ENCODE results near the gene TNF. TPM values are rescaled to one million over a fixed set of nuclear protein-coding genes. Genes with fewer than 3 reads are reported as not detected.
A peak's percentile ranks its signal among the peaks of the same experiment; 100 is the strongest.

The TNF gene
- total RNA-seq, 1 donor from 2014 or later: not detected

DNA sequence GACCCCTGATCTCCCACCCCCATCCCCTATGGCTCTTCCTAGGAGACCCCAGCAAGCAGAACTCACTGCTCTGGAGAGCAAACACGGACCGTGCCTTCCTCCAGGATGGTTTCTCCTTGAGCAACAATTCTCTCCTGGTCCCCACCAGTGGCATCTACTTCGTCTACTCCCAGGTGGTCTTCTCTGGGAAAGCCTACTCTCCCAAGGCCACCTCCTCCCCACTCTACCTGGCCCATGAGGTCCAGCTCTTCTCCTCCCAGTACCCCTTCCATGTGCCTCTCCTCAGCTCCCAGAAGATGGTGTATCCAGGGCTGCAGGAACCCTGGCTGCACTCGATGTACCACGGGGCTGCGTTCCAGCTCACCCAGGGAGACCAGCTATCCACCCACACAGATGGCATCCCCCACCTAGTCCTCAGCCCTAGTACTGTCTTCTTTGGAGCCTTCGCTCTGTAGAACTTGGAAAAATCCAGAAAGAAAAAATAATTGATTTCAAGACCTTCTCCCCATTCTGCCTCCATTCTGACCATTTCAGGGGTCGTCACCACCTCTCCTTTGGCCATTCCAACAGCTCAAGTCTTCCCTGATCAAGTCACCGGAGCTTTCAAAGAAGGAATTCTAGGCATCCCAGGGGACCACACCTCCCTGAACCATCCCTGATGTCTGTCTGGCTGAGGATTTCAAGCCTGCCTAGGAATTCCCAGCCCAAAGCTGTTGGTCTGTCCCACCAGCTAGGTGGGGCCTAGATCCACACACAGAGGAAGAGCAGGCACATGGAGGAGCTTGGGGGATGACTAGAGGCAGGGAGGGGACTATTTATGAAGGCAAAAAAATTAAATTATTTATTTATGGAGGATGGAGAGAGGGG lies 1.9 kb upstream of the TNF start:
- no peak for DNase-seq

- no peak for DNase-seq
These were observed 981 bp upstream of the TNF start for GRCh38 chr6:31574106-31575061.

- no peak for DNase-seq
These were observed 754 bp downstream of the TNF start for GRCh38 chr6:31575952-31576685.

DNA sequence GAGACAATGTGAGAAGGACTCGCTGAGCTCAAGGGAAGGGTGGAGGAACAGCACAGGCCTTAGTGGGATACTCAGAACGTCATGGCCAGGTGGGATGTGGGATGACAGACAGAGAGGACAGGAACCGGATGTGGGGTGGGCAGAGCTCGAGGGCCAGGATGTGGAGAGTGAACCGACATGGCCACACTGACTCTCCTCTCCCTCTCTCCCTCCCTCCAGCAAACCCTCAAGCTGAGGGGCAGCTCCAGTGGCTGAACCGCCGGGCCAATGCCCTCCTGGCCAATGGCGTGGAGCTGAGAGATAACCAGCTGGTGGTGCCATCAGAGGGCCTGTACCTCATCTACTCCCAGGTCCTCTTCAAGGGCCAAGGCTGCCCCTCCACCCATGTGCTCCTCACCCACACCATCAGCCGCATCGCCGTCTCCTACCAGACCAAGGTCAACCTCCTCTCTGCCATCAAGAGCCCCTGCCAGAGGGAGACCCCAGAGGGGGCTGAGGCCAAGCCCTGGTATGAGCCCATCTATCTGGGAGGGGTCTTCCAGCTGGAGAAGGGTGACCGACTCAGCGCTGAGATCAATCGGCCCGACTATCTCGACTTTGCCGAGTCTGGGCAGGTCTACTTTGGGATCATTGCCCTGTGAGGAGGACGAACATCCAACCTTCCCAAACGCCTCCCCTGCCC lies 1.7 kb downstream of the TNF start:
- no peak for DNase-seq

DNA sequence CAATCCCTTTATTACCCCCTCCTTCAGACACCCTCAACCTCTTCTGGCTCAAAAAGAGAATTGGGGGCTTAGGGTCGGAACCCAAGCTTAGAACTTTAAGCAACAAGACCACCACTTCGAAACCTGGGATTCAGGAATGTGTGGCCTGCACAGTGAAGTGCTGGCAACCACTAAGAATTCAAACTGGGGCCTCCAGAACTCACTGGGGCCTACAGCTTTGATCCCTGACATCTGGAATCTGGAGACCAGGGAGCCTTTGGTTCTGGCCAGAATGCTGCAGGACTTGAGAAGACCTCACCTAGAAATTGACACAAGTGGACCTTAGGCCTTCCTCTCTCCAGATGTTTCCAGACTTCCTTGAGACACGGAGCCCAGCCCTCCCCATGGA lies 2.2 kb downstream of the TNF start:
- no peak for DNase-seq

DNA sequence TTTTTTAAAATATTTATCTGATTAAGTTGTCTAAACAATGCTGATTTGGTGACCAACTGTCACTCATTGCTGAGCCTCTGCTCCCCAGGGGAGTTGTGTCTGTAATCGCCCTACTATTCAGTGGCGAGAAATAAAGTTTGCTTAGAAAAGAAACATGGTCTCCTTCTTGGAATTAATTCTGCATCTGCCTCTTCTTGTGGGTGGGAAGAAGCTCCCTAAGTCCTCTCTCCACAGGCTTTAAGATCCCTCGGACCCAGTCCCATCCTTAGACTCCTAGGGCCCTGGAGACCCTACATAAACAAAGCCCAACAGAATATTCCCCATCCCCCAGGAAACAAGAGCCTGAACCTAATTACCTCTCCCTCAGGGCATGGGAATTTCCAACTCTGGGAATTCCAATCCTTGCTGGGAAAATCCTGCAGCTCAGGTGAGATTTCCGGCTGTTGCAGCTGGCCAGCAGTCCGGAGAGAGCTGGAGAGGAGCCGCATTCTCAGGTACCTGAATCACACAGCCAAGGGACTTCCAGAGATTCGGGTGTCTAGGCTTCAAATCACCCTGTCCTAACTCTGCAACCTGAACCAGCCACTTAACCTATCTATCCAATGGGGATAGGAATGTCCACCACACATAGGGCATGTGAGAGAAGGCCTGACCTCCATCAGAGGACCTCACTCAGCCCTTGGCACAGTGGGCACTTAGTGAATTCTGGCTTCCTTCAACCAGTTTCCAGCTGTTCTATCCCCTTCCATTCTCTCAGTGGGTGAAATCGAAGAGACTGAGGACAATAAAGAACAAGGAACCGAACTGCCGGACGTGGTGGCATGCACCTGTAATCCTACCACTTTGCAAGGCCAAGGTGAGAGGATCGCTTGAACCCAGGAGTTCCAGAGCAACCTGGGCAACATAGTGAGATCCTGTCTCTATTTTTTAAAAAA lies 3.1 kb downstream of the TNF start:
- DNase-seq: no peak

DNA sequence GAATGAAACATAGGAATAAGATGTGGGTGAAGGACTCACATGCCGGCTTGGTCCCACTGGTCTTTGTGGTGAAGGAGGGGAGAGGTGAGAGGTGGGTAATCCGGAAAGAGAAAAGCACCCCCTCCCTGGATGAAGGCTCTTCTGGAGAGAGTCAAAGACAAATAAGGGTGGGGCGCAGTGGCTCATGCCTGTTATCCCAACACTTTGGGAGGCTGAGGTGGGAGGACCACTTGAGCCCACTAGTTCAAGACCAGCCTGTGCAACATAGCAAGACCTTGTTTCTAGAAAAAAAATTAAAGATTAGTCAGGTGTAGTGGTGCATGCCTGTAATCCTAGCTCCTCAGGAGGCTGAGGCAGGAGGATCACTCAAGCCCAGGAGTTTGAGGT lies 3.7 kb downstream of the TNF start:
- no peak for DNase-seq

DNA sequence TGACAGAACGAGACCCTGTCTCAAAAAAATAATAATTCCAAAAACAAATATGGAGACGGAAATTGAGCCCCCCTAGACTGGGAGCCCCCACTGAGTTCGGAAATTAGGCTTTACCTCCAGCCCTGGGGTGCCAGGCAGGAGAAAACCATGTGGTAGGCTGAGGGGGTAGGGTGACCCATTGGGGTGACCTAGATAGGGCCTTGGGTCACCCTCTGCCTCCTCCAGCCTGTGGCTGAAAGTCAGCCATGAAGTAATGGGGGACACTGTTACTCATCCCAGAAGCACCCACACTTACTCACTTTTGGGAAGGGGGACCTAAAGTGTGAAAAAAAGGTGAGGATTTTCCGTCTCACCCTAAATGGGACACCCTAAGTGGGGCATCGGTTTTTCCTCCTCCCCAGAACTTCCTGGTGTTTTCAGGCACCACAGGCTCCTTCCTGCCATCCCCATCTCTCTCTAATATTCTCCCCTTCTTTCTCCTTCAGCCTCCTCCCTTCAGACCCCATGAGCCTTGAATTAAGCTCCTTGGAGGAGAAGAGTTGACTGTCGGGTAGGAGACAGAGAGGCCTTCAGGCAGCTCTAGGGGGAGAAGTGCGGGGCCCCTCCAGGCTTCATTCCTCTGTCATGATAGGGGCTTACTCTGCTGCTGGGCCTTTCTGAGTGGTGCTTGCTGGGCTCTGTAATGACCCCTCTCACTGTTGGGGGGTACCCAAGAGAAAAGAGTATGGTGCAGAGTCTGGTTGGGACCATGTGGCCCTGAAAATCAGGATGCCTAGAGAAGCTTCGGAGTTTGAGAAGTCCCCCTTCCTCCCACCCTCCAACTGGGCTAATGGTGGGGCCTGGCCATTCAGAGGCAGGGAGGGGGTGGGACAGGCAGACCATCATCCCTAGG lies 4.4 kb downstream of the TNF start:
- DNase-seq: no peak

DNA sequence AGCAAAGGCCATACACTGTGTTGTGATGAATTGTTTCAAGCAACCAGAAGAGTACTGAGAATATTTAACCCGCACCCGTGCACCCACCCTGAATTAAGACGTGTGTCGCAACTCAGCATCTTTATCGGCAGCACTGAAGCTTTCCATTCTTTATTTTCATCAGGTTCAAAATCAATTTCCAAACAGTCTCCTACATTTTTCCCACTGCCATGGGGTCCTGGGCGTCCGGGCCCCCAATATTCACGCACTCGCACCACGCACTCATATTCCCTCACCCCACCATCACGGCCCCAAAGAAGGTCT lies 5.0 kb downstream of the TNF start:
- DNase-seq: no peak

GRCh38 chr6:31580807-31581433 lies 5.6 kb downstream of the TNF start:
- peak; percentile 91 for DNase-seq

- DNase-seq: no peak
These were observed 6.3 kb downstream of the TNF start for GRCh38 chr6:31581434-31582229.

DNA sequence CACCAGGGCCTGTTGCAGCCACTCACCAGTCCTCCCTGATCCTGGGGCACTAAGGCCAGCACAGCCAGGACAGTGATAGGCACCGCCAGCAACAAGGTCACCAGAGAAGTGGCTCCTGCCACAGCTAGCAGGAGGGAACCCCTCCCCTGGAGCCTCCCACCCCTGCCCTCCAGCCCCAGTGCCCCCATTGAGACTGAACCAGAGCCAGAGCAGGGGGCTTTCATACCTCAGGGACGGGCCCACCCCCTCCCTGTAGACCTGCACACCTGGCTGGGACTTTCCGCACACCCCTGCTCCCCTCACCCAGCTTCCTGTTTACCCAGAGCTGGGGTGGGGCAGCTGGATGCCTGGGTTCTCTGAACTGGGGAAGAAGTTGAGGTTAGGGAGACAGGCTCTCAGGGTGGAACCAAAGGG lies 6.9 kb downstream of the TNF start, which contains the start of gene LTB:
LTB (minus strand) TSS at position 195 of the 414 bp plus-strand sequence; CDS start at position 188, 7 bp downstream.
- DNase-seq: no peak

GRCh38 chr6:31585491-31585890 lies 10.1 kb downstream of the TNF start:
- no peak for DNase-seq

GRCh38 chr6:31586008-31586407 lies 10.6 kb downstream of the TNF start, which contains the start of gene LST1:
LST1 (plus strand) TSS chr6:31586277; CDS start chr6:31587300, 1,023 bp downstream.
- no peak for DNase-seq

DNA sequence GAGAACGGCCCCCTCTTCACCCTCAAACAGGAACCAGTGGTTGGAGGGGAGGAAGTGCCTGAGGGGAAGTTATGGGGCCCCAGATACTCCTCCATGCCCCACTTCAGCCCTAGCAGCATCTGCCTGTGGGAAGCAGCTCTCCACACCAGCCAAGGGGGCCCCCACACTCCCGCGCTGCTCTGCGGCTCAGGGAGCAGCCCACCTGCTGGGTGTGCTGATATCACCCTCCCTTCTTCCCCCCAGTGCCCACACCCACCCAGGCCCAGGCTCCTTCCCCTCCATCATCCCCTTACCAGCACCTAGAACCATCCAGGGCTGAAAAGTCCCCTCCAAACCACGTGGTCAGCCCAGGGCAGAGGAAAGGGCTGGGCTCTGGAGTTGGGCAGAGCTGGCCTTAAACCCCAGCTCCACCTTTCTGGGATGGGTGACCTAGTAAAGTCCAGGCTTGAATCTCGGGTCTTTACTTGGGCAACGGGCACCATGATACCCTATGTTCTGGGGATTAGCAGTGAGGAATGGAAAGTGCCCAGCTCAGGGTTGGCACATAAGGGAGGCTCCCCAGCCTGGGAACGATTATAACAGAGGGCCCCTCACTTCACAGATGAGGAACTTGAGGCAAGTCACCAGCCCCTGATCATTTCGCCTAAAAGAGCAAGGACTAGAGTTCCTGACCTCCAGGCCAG lies 11.4 kb downstream of the TNF start:
- DNase-seq: no peak

- no peak for DNase-seq
These were observed 12.7 kb downstream of the TNF start for GRCh38 chr6:31587791-31588777.
